Neural crest cell (in vitro differentiated cells): Measurements from ENCODE around the gene MICAL3. TPM values are rescaled to one million over a fixed set of nuclear protein-coding genes. Genes with fewer than 3 reads are reported as not detected.
"Not testable (repeated sequence)": the region's sequence is repeated elsewhere in the genome, so short reads cannot be mapped to it uniquely, and the experiment has no call there.

Experiments used
- DNase-seq: peaks from one replicate; pipeline ENCODE4 v3.0.0; 2021; ENCODE audit warnings: low read depth, mixed read lengths, low spot score
- H3K27ac Mint-ChIP-seq: one replicate; pipeline ENCODE4 v1.8.0; 2021; ENCODE audit warnings: mild to moderate bottlenecking, mixed read lengths; ENCODE audit not compliant: unreplicated experiment
- H3K27me3 Mint-ChIP-seq: 2 replicates; pipeline ENCODE4 v1.8.0; 2021; ENCODE audit warnings: low read depth, mild to moderate bottlenecking, mixed read lengths
- H3K36me3 Mint-ChIP-seq: 2 replicates; pipeline ENCODE4 v1.8.0; 2021; ENCODE audit warnings: low read depth, mild to moderate bottlenecking, mixed read lengths
- H3K4me1 Mint-ChIP-seq: 2 replicates; pipeline ENCODE4 v1.8.0; 2021; ENCODE audit warnings: mixed read lengths
- H3K4me3 Mint-ChIP-seq: one replicate; pipeline ENCODE4 v1.8.0; 2021; ENCODE audit warnings: mild to moderate bottlenecking, mixed read lengths
- H3K9me3 Mint-ChIP-seq: 2 replicates; pipeline ENCODE4 v1.8.0; 2021; ENCODE audit warnings: mixed read lengths
- CTCF ChIP-seq: fragments of 200-600 bp; sonication (generic); conservative IDR thresholded peaks from 2 replicates; pipeline ENCODE4 v1.5.0; 2021; ENCODE audit warnings: antibody characterized with exemption, mild to moderate bottlenecking
- total RNA-seq: library from RNA; stranded (reverse); gene quantifications from 2 replicates; pipeline ENCODE4 v1.2.1, GENCODE V29; 2021

Gene MICAL3
- total RNA-seq, 1 donor from 2014 or later, result 84.5 TPM

DNA sequence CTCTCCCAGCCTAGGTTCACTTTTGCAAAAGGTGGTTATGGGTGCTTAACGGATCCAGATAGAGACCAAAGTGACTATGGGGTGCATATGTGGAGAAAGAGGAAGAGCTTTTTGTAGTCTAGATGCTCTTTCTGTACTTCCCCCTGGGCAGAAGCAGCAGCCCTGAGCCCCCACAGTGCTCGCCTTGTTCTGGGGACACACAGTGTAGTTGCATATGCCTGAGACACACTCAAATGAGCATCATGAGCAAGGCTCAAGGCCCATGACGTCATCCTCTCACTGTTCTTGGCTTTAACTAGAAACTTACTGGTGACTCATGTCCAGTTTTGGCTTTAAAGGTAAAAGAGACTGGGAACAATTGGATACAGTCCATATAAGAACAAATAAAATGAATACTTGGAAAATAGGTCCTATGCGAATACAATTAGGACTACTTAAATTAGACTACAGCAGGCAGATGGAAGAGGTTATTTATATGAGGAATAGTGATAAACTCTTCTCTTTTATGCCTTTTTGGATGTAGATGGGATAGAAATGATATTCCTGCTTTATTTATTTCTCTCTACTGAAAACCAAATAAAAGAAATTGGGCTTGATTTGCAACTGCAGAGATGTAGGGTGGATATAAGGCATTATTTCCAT lies 33.3 kb upstream of the MICAL3 start:
- Mint-ChIP-seq H3K27ac (no peak overlapping the region), H3K36me3 (no peaks in the 10 kb centered on the region), H3K27me3 (no peaks in the 10 kb centered on the region), H3K4me3 (no peak overlapping the region), H3K4me1 (peaks cover 64% of the 10 kb centered on the region), H3K9me3 (peaks cover 2% of the 10 kb centered on the region)
- no peak for TF ChIP-seq CTCF
- DNase-seq, result no peak

DNA sequence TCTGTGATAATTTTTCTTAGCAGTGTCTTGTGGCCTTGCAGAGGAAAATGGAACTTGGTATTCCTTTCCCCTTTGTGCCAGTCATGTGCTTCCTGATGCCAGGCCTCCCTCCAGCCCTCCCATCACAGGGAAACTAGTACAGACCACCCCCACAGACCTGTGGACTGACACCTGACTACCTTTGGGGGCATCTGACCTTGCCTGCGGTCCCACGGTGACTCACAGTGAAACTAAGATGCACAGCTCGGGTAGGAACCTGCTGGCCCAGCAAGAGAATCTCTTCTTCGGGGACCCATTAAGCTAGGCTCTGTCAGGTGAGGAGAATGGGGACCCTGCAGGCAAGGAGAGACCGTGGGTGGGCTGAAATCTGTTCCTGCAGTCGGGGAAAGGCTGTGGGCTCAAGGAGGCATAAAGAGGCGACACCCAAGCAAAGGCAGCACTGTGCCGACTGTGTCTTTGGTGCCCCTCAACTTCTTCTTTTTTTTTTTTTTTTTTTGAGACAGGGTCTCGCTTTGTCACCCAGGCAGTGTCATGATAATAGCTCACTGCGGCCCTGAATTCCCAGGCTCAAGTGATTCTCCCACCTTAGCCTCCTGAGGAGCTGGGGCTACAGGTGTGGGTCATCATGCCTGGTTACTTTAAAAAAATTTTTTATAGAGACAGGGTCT lies 32.6 kb upstream of the MICAL3 start:
- Mint-ChIP-seq H3K9me3 (peaks cover 5% of the 10 kb centered on the region), H3K36me3 (no peaks in the 10 kb centered on the region), H3K27ac (peak overlapping the region; percentile 21), H3K4me1 (peaks cover 63% of the 10 kb centered on the region), H3K4me3 (no peak overlapping the region), H3K27me3 (no peaks in the 10 kb centered on the region)
- no peak for DNase-seq
- TF ChIP-seq CTCF, result no peak

GRCh38 chr22:18056161-18056666 lies 31.9 kb upstream of the MICAL3 start:
- DNase-seq, result no peak
- Mint-ChIP-seq H3K9me3 (peaks cover 5% of the 10 kb centered on the region), H3K4me3 (peak overlapping the region; percentile 8), H3K36me3 (no peaks in the 10 kb centered on the region), H3K4me1 (peaks cover 60% of the 10 kb centered on the region), H3K27ac (peak overlapping the region; percentile 90), H3K27me3 (no peaks in the 10 kb centered on the region)
- no peak for TF ChIP-seq CTCF

DNA sequence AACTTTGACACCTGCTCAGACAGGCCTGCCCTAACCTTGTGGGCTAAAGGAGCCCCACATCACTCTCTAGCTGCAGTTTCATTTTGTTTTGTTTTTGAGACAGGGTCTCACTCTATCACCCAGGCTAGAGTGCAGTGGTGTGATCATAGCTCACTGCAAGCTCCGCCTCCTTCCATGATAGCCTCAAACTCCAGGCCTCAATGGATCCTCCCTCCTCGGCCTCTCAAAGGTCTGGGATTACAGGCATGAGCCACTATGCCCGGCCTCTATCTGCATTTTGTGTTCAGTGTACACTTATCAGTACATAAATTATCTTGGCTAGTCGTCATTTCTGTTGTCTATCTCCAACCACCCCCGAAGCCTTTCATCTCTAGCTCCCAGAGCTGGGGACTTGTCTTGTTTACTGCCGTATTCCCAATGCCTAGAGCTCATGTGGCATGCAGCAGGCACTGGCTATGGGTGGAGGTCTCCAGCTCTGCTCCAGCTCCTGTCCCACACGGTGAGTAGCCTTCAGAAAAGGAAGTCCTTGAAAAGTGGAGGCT lies 31.3 kb upstream of the MICAL3 start:
- H3K4me1 Mint-ChIP-seq, result peaks cover 57% of the 10 kb centered on the region
- H3K9me3 Mint-ChIP-seq, result peaks cover 5% of the 10 kb centered on the region
- no peak for TF ChIP-seq CTCF
- no peak overlapping the region for H3K4me3 Mint-ChIP-seq
- H3K27ac Mint-ChIP-seq, result peak overlapping the region; percentile 90
- DNase-seq, result no peak
- no peaks in the 10 kb centered on the region for H3K27me3 Mint-ChIP-seq
- H3K36me3 Mint-ChIP-seq, result no peaks in the 10 kb centered on the region

GRCh38 chr22:18053216-18053946 lies 29.0 kb upstream of the MICAL3 start:
- not testable (repeated sequence) for H3K36me3 Mint-ChIP-seq, DNase-seq, H3K27ac Mint-ChIP-seq, H3K9me3 Mint-ChIP-seq, H3K4me3 Mint-ChIP-seq, H3K27me3 Mint-ChIP-seq
- H3K4me1 Mint-ChIP-seq, result peaks cover 44% of the 10 kb centered on the region

DNA sequence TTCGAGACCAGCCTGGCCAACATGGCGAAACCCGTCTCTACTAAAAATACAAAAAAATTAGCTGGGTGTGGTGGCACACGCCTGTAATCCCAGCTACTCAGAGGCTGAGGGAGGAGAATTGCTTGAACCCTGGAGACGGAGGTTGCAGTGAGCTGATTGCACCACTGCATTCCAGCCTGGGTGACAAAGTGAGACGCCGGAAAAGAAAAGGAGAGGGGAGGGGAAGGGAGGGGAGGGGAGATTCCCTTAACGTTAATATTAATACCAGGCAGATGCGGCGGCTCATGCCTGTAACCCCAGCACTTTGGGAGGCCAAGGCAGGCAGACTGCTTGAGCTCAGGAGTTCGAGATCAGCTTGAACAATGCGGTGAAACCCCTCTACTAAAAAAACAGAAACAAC lies 26.8 kb upstream of the MICAL3 start:
- H3K9me3 Mint-ChIP-seq, H3K27me3 Mint-ChIP-seq, H3K36me3 Mint-ChIP-seq: not testable (repeated sequence)

More for the DNA sequence above, 26.8 kb upstream of the MICAL3 start:
- peaks cover 25% of the 10 kb centered on the region for H3K4me1 Mint-ChIP-seq
- H3K4me3 Mint-ChIP-seq, DNase-seq, H3K27ac Mint-ChIP-seq: not testable (repeated sequence)
